Bronchial epithelial cell (primary cell): ENCODE data around the gene DPP3. TPM values are rescaled to one million over a fixed set of nuclear protein-coding genes. Genes with fewer than 3 reads are reported as not detected.

ENCODE experiments used
- DNase-seq: peaks from one replicate; pipeline ENCODE4 v3.0.0-alpha.2; 2010; ENCODE audit warnings: low read depth
- FAIRE-seq: peaks from 2 replicates; lab custom pipeline; 2011; peaks lifted over from hg19 to GRCh38; lab: Jason Lieb, UNC
- H3K27me3 ChIP-seq: 2 replicates; pipeline ENCODE4 v1.5.1; 2011; ENCODE audit warnings: low read length; ENCODE audit not compliant: control insufficient read depth, insufficient read depth
- H3K36me3 ChIP-seq: 2 replicates; pipeline ENCODE4 v1.5.1; 2011; ENCODE audit warnings: low read length; ENCODE audit not compliant: control insufficient read depth, insufficient read depth
- H3K4me3 ChIP-seq: 2 replicates; pipeline ENCODE4 v1.5.1; 2011; ENCODE audit warnings: mild to moderate bottlenecking, low read depth, low read length, control low read depth
- total RNA-seq: library from RNA; depleted of rRNA; stranded (reverse); fragments of >200 nt; gene quantifications from 2 replicates; pipeline ENCODE4 v1.2.1, GENCODE V29; 2014
- TF ChIP-seq, protein P1 (sequence below): IDR thresholded peaks from 2 replicates; pipeline ENCODE4 v1.5.1; 2011; ENCODE audit warnings: mild to moderate bottlenecking, moderate library complexity, low read length, control low read depth, inconsistent platforms; ENCODE audit not compliant: insufficient read depth, severe bottlenecking

DPP3 gene
- total RNA-seq, 1 donor from 2014 or later: 45.0 TPM

DNA sequence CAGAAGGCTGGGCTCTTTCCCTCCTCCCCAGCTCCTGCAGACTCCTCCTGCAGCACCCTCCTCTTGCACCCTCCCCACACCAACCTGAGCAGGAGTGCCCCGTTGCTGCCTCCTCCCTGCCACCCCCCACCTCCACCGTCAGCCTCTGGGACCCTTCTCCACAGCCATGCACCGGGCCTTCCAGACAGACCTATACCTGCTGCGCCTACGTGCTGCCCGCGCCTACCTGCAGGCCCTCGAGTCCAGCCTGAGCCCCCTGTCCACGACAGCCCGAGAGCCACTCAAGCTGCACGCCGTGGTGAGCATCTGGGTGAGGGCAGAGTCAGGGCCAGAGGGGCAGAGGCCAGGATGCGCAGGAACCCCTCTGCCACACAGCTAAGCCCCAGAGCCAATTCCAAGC lies 49.4 kb downstream of the DPP3 start:
- no peak for DNase-seq
- no peak for FAIRE-seq
- TF ChIP-seq, protein P1, sequence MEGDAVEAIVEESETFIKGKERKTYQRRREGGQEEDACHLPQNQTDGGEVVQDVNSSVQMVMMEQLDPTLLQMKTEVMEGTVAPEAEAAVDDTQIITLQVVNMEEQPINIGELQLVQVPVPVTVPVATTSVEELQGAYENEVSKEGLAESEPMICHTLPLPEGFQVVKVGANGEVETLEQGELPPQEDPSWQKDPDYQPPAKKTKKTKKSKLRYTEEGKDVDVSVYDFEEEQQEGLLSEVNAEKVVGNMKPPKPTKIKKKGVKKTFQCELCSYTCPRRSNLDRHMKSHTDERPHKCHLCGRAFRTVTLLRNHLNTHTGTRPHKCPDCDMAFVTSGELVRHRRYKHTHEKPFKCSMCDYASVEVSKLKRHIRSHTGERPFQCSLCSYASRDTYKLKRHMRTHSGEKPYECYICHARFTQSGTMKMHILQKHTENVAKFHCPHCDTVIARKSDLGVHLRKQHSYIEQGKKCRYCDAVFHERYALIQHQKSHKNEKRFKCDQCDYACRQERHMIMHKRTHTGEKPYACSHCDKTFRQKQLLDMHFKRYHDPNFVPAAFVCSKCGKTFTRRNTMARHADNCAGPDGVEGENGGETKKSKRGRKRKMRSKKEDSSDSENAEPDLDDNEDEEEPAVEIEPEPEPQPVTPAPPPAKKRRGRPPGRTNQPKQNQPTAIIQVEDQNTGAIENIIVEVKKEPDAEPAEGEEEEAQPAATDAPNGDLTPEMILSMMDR: no peak
- H3K27me3 ChIP-seq: no peaks in the 10 kb centered on the region
- H3K4me3 ChIP-seq: no peak overlapping the region
- peaks cover 6% of the 10 kb centered on the region for H3K36me3 ChIP-seq

GRCh38 chr11:66530927-66531709 lies 50.9 kb downstream of the DPP3 start:
- FAIRE-seq (no peak), DNase-seq (no peak)
- Histone ChIP-seq H3K36me3 (peaks cover 6% of the 10 kb centered on the region), H3K27me3 (no peaks in the 10 kb centered on the region), H3K4me3 (no peak overlapping the region)
- TF ChIP-seq, protein P1: no peak

DNA sequence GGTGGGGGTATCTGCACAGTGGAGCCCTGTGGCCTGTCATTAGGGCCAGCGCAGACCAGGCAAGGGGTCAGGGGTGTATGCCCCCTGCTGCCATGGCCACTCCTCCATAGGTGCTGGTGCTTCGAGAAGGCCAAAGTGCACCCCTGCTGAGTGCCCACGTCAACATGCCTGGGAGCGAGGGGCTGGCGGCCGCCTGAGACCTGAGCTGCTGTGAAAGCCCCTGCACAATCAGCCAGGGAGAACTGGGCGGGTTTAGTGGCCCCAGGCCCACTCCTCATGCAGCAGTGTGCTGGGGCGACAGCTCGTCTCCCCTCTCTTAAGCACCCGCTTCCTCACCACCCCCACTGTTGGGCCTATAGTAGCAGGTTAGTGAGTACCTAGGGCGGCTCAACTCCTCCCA lies 51.6 kb downstream of the DPP3 start:
- Histone ChIP-seq H3K27me3 (no peaks in the 10 kb centered on the region), H3K4me3 (no peak overlapping the region), H3K36me3 (peaks cover 2% of the 10 kb centered on the region)
- no peak for DNase-seq
- TF ChIP-seq, protein P1: no peak
- no peak for FAIRE-seq

DNA sequence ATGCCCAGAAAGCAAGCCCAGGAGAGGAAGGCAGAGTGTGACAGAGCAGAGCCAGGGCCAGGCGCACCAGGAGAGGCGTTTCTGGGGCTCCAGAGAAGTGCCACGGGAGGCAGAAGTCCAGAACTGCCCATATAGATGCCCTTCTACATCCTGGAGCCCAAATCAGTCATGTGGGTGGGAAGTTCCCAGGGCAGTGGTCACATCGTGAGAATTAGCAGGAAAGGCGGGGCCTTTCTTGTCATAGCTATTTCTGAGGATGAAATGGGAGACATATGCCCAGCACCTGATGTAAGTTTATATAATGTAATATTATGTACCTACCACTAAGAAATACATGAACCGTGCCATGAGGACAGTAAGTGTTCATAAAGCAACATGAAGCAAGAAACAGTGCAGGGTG lies 52.5 kb downstream of the DPP3 start:
- no peak for DNase-seq
- no peaks in the 10 kb centered on the region for H3K27me3 ChIP-seq
- H3K4me3 ChIP-seq: no peak overlapping the region
- no peak for FAIRE-seq
- peaks cover 3% of the 10 kb centered on the region for H3K36me3 ChIP-seq
- TF ChIP-seq, protein P1: no peak

- FAIRE-seq (no peak), DNase-seq (no peak)
- TF ChIP-seq, protein P1: no peak
- Histone ChIP-seq H3K27me3 (no peaks in the 10 kb centered on the region), H3K4me3 (no peak overlapping the region), H3K36me3 (peaks cover 18% of the 10 kb centered on the region)
Observed at GRCh38 chr11:66539170-66539869, 59.1 kb downstream of the DPP3 start.
